HuH-7 (cell line): Measurements from ENCODE around the gene C11orf21.
A peak's percentile ranks its signal among the peaks of the same experiment; 100 is the strongest.

ENCODE experiments used
- DNase-seq: peaks from one replicate; pipeline ENCODE4 v3.0.0; 2011; ENCODE audit warnings: low spot score

Gene C11orf21

DNA sequence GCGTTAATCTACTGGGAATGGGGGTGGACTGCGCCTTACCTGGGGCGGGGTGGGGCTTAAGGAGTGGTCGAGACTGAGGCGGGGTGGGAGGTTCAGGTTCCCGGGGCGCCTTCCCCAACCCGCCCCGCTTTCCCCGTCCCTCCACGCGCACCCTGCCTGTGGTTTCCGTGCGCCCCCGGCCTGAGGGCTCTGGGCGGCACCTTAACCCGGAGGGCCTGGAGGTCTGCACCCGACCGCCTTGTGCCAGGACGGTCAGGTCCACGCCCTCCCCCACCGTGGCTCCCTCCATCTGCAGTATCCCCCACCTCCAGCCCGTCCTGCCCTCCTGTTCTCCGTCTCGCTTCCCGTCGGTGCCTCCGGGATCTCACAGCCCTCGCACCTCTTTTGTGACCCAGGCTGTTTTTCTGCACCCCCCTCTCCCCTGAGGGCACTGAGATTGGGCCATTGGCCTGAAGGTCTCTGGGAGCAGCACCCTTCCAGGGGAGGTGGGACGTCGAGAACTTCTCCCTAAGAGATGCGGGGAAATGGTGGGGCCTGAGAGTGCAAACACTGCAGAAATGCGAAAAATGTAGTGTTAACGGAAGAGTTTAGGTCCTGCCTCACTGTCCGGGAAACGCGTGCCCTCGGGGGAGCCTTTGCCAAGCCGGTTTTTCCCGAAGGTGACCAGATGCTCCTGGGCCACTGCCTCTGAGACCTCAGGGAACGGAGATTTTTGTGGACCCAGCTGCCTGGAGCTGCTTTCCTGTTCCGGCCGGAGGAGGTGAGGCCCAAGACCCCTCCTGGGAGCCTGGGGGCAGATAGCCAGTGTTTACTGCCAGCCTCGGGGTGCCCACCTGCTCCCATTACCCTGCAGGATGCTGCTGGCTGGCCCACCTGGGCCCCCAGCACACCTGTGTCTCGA, 30.1 kb downstream of the C11orf21 start:
- no peak for DNase-seq

DNA sequence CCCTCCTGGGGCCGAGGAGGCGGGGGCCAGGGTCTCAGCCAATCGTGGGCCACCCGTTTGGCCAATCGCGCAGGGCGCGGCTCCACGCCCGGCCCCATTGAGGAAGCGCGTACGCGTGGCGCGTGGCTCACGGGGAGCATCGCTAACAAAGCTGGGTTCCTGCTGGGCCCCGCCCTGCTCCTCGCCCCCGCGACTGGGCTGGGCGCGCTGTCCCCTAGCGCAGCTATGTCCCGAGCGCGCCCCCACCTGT, 30.7 kb downstream of the C11orf21 start:
- no peak for DNase-seq

DNA sequence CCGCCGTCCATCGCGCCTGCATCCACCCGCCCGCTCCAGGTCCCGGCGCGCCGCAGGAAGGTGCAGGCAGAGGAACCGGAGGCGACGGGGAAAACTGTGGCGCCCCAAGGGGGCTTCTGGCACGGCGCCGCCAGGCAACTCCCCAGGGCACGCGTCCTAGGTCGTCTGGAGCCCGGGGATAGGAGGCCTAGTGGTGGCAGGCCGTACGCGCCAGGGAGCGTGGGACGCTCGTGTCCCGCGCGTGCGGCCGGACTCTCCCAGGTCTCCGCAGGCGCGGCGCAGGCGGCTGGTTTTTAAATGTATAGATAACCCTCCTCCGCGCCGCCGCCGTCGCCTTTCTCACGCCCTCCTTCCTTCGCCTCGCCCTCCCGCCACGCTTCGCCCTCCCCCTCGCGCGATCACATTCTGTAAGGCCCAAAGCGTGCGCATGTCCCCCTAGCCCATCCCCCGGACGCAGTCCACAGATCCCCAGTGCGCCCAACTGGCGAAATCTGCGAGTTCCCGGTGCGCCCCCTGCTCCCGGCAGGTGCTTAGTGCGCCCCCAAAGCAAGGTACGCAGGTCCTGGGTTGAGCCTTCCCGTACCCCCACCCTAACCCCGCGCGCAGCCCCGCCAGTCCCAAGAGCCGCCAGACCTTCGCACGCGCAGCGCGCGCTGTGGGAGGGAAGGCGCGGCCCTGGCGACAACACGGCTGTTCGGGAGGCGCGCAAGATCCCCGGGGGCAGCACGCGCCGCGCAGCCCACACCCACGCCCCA, 31.2 kb downstream of the C11orf21 start, which contains the start of gene ASCL2:
ASCL2 (minus strand) TSS at position 267 of the 755 bp plus-strand sequence; CDS start at position 11, 256 bp downstream.
- DNase-seq, result no peak

DNA sequence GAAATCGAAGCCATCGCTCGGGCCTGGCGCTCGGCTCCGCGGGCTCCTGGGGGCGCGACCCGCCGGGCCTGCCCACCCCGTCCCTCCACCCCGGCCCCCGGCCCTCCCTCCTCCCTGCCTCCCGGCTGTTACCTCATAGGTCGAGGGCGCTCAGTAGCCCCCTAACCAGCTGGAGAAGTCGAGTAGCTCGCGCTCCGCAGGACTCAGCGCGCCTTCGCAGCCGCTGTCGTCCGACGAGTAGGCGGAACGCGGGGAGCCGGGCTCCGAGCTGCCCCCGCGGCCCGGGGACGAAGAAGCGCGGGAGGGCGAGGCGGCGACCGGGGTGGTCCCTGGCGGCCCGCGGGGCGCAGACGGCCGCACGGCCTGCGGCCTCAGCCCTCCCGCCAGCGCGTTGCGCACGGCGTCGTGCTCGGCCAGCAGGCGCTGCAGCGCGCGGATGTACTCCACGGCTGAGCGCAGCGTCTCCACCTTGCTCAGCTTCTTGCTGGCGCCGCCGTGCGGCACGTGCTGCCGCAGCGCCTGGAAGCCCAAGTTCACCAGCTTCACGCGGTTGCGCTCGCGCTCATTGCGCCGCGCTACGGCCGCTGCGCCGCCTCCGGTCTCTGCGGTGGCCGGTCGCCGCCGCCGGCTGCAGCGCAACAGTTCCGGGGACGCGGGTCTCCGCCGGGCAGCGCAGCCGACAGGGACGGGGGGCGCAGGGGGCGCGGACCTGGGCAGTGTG, 32.0 kb downstream of the C11orf21 start:
- DNase-seq, result no peak

DNA sequence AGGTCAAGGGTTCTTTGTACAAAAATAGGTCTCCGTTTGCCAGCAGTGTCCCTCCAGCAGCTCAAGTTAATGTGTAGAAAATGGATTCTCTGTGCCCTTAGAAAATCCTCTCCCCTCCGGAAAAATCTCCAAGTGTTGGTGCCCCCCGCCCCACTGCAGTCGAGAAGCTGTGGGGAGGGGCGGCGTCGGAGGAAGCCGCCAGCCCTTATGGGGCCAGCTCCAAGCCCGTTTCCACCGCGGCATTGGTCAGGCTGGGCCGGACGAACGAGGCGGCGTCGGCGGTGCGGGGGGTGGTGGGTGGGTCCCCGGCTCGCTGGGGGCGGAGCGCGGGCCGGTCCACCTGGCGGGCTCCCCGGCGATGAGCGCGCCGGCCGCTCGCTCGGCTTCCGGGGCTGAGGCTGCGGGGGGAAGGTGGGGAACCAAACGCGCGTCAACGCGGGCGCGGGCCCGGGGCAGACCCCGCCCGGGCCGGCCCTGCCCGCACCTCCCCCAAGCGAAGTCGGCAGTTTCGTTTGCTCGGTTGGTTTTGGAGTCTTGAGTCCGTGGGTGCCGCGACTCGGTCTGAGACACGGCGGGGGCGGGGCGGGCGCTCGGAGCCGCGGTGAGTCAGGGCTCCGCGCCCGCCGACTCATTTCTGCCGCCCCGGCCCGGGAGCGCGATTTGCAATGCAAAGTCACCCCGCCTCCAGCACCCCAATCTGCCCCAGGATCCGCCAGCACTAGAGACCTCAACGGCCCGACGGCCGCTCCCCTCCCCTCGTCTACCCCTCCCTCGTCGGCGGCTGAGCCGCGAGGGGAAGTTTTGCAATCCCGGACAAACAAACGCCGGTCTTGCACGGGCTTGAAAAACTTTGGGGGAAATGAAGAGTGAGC, 32.8 kb downstream of the C11orf21 start:
- peak; percentile 54 for DNase-seq

DNA sequence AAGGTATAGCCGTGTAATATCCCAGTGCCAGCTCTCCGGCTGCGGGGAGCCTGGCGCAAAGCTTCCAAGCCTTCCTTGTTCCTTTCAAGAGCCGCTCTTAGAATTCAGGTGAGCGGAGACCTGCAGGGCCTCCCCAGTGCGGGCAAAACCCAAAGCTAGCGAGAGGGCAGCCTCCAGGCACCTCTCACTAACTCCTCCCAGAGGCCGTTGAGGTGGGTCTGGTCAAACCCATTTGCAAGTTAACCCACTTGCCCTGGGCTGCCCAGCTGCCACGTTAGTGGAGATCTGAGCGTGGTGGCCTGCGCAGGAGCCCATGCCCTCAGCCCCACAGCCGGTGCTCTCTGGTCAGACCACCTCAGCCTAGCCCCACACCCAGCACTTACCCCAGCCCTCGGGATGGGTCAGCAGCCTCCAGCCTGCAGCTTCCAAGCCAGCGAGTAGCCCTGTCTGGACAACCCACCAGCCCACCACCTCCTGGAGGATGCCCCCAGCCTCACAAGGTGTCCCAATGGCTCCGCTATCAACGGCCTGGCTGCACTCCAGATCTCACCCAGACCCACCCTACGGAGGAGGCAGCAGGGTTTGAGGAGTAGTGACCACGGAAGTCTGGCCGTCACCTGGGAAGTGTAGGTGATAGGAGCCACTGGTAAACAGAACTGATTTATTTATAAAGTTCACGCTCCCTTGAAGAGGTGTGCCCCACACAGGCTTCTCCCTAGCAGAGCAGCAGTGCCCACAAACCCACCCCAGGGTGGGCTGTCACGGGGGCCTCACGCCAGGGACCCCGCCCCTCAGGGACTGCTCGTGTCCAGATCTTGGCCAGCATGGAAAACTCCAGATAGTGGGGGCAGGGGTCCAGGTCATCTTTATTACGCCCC, 33.6 kb downstream of the C11orf21 start:
- no peak for DNase-seq

DNA sequence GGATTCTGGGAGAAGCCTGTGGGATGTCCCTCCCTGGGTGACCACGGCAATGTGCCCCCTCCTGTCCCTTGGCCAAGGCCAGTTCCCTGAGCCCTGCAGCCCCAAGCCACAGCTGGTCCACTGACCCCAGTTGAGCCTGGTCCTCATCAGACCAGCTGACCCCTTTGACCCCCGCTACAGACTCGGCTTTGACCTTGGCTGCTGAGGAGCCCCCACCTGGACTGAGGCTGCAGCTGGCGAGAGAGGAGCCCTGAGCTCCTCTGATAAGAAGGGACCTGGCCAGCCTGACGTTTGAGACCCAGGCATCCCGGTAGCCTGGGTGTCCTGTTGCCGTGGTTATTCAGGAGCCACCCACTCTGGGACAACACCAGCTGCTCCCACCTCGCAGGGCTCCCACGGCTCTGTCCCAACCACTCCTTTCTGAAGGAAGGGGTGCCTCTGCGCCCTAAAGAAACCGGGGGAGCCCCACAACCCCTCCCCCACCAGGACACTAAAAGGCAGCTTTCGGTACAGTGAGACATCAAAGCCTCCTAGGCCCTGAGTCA, 34.3 kb downstream of the C11orf21 start:
- DNase-seq, result no peak

DNA sequence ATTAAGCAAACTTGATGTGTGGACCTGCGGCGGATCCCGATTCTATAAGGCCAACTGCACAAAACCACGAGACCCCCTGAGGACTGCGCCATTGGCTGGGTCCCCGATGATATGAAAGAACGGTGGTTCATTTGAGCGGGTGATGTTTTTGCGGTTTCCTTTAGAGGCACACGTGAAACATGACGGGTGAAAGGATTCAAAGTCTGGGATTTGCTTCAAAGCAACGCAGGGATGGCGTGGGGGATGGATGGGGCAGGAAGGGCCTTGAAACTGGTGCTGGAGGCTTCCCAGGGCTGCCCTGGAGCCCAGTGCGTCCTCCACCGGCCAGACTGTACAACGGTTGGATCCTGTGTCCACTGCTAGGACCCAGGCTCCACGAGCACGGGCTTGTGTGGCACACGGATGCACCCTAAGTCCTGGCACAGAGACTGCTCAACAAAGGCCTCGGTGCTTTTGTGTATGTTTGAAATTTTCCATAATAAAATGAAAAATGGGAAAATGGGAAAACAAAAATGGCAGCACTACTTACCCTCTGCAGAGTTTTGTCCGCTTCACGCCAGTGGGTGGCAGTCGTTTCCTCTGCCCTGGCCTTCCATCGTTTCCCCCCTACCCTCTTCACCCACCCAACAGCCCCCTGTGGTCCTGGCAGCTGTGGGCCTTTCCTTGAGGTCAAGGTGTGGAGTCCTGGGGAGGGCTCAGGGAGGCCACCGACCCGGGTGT, 35.0 kb downstream of the C11orf21 start:
- DNase-seq, result no peak

DNA sequence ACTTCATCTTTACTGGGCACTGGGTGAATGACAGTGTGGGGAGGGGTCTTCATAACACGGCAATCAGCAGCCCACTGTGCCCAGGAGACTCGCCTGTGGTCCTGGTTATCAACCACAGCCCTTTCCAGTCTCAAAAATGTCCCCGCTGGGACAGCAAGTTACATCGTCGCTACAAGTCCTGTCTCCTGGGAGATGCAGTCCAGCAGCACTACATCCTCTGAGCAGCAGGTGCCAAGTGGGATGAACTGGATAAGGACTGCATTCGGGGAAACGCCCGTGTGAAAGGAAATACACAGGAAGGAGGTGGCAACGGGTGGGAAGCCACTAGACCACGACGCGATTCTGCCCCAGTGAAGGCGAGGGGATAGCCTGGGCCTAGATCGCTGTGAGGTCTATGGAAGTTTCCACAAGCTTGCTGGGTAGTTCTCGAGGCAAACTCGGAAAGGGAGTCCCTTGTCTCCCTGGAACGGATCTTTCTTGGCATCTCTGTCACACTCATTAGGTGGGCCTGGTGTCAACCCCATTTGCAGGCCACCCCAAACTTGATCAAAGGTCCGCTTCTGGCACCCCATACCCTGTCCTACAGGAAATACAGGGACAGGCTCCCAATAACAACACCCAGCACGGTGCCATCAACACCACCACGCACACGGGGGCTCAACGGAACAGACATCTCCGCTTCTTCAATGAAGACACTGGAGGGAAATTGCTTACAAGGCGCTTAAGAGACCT, 35.7 kb downstream of the C11orf21 start:
- DNase-seq, result no peak

DNA sequence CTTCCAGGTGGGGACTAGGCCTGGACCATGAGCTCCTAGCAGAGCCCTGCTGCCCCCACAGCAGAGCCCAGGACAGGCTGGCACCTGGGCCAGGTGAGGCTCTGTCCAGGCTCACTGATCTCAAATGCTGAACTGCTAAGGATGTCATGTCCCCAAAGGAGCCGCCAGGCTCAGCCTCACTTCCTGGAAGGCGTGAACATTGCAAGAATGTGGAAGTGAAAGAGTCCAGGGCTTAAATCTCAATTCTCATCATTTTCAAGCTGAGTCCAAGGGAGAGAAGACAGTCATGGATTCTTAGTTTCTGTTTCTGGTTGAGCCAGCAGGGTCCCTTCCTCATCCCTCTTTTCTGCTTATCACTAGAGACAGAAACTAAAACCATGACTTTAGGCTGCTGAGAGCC, 36.3 kb downstream of the C11orf21 start:
- DNase-seq, result no peak

DNA sequence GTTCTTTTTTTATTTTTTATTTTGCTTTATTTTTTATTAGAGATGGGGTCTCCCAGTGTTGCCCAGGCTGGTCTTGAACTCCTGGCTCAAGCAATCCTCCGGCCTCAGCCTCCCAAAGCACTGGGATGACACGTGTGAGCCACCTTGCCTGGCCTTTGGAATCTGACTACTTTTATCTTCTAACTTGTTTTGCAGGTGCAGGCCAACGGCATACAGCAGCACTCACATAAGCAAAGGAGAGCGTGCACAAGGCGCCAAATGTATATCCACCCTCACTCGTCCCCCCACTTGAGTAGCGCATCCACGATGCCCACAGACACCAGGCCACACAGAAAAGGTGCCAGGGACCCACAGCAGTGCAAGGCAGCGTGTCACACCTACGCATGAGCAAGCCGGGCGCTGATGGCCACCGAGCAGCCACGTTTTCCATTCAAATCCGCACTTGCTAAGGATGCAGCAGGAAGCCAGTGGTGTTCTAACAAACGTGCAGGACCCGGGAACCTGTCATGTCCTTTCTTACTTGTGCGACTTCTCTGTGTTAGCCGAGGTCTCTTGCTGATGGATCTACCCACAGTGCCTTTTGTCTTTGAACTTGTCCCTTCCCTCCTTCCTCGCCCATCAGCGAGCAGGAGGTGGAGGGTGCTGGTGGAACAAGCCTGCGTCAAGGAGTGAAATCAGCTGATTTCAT, 37.2 kb downstream of the C11orf21 start:
- no peak for DNase-seq

DNA sequence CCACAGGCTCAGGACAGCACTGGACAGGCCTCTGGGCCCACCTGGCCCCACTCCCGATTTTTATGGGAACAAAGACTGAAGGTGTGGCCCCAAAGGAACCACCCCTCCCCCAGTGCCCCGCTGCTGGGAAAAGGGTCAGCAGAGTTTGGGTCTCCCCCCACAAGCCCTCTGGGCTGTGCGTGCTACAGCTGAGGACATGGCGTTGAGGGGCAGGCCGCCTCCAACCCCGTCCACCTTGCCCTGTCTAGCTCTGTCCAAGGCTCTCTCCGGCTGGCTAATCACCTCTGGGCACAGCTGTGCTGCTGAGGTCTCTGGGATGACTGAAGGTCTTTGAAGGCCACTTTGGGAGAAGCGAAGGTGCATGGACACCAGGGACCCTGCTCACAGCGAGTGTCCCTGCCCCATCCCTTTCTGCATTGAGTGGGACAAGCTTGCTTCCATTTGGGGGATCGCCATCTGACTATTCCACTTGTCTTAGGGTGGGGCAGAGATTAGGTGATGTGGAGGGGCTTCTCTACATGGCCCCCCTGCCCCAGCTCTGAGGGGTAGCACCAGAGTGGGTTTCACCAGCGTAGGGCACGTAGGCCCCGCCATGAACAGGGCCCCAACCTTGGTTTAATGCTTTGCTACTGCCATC, 37.9 kb downstream of the C11orf21 start:
- no peak for DNase-seq

DNA sequence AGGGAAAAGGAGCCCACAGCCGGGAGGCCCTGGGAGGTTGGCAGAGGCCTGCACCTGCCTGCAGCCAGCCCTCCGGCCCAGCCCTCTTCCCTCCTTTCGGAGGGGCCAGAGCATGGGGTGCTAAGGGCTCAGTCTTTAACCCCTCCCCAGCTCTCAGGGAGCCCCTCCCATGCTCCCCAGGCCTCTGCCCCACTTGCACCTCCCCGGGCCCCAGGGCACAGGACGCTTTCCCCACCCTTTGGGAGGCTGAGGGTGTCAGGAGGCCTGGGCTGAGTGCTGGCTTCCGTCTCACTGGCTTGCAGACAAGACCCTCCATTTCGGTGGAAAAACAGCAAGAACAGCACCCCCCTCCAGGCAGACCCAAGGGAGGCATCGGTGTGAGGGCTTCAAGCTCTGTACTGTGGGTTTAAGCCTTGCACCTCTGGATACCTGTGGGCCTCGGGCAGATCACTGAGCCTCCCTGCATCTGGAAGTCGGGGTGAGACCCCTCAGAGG, 38.6 kb downstream of the C11orf21 start:
- DNase-seq, result no peak

DNA sequence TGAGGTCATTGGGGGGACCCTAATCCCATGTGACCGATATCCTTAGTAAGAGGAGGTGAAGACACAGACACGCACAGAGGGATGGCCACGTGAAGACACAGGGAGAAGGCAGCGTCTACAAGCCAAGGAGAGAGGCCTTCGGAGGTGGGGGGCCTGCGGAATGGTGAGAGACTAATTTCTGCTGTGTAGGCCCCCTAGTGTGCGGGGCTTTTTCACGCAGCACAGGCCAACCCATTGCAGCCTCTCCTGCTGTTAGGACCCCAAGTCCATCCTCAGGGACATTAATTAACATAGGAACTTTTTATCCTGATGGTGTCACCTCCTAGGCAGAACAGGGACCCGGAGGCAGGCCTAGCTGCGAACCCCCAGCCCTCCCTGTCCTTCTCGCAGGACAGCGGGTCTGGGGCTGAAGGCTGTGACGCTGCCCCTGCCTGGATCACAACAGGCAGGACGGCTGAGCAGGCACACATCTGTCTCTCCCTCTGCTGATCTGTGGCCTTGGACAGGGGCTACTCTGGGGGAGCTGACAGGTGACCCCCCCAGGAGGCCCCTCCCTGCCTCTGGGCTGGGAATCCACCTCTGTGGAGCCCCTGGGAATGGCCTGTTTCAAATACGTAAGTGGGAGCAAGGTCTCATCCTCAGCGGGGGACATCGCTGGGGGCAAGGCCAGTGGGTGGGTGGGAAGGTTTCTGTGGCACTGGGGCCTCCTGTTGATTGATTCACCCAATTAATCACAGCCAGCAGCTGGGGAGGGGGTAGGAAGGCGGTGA, 39.2 kb downstream of the C11orf21 start:
- no peak for DNase-seq

DNA sequence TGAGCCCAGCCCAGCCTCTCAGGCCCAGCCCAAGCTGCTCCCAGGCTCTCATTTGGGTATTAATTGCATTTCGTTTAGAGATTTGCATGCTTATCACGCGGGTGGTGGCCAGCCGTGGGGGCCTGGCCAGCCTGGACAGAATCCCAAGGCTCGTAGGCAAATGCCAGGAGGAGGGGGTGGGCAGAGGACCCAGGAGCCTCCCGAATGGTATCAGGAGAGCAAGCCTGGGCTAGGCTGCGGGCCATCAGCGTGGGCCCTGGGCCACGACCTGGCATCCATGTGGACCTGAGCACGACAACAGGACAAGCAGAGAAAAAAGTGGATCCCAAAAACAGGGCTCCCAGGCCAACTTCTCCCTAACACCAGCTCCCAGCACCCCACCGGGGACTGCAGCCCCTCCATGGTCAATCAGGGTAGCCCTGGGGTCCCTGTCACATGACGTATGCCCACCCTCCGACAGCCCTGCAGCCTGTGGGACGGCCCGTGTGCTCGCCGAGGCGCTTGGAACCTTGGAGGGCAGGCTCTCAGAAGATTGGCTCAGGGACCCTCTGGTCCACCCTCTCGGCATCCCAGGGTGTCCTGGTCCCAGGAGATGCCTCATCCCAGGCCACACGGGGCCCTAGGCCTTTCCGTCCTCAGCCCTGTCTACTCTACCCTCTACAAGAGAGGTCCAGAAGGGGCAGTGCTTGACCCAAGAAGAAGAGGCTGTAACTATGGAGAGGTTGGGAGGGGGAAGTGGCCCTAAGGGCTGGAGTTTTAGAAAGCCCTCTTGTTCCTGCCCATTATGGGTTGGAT, 40.1 kb downstream of the C11orf21 start:
- no peak for DNase-seq
